Measurements from ENCODE around the gene KIF2C.
"Not testable (repeated sequence)": the region's sequence is repeated elsewhere in the genome, so short reads cannot be mapped to it uniquely, and the experiment has no call there.

Gene KIF2C

GRCh38 chr1:44799770-44800584, 60.3 kb downstream of the KIF2C start, which contains the start of gene PLK3:
TSS of gene PLK3 (plus strand) at chr1:44800377. CDS start at chr1:44800464, 87 bp downstream.
- FAIRE-seq = peak; percentile 93

GRCh38 chr1:44801491-44802305, 62.1 kb downstream of the KIF2C start:
- no peak for FAIRE-seq

GRCh38 chr1:44802306-44803061, 62.8 kb downstream of the KIF2C start:
- no peak for FAIRE-seq

GRCh38 chr1:44803062-44803311, 63.4 kb downstream of the KIF2C start:
- no peak for FAIRE-seq

GRCh38 chr1:44803312-44804095, 63.9 kb downstream of the KIF2C start:
- no peak for FAIRE-seq

- no peak for FAIRE-seq
Observed at GRCh38 chr1:44805311-44806024, 65.8 kb downstream of the KIF2C start.

GRCh38 chr1:44806025-44806703, 66.5 kb downstream of the KIF2C start:
- FAIRE-seq = no peak

- no peak for FAIRE-seq
Observed at GRCh38 chr1:44806704-44807363, 67.2 kb downstream of the KIF2C start, which contains the start of gene DYNLT4. TSS of gene DYNLT4 (minus strand) at chr1:44807351. CDS start at chr1:44806668, 683 bp downstream.

GRCh38 chr1:44807364-44808062, 67.9 kb downstream of the KIF2C start:
- FAIRE-seq = no peak

- no peak for FAIRE-seq
Observed at GRCh38 chr1:44808063-44808937, 68.7 kb downstream of the KIF2C start, which contains the start of gene BTBD19. TSS of gene BTBD19 (plus strand) at chr1:44808523. CDS start at chr1:44808821, 298 bp downstream.

GRCh38 chr1:44808938-44809917, 69.6 kb downstream of the KIF2C start:
- no peak for FAIRE-seq

- no peak for FAIRE-seq
Observed at GRCh38 chr1:44810101-44810761, 70.6 kb downstream of the KIF2C start.

- not testable (repeated sequence) for FAIRE-seq
Observed at GRCh38 chr1:44810762-44811105, 71.1 kb downstream of the KIF2C start.

GRCh38 chr1:44811234-44811633, 71.6 kb downstream of the KIF2C start:
- FAIRE-seq = no peak

- no peak for FAIRE-seq
Observed at GRCh38 chr1:44812822-44813543, 73.3 kb downstream of the KIF2C start.

GRCh38 chr1:44815926-44816325, 76.3 kb downstream of the KIF2C start:
- FAIRE-seq = not testable (repeated sequence)
